ENCODE results near the gene STKLD1.

STKLD1 gene

GRCh38 chr9:133361507-133362092, 14.6 kb upstream of the STKLD1 start:
- no peaks in the 10 kb centered on the region for H3F3A ChIP-seq (ENCODE audit: low read depth)
- no peaks in the 10 kb centered on the region for H3K27me3 ChIP-seq (ENCODE audit: insufficient read depth, low read length, poor library complexity, severe bottlenecking)
- TF ChIP-seq, protein P1, sequence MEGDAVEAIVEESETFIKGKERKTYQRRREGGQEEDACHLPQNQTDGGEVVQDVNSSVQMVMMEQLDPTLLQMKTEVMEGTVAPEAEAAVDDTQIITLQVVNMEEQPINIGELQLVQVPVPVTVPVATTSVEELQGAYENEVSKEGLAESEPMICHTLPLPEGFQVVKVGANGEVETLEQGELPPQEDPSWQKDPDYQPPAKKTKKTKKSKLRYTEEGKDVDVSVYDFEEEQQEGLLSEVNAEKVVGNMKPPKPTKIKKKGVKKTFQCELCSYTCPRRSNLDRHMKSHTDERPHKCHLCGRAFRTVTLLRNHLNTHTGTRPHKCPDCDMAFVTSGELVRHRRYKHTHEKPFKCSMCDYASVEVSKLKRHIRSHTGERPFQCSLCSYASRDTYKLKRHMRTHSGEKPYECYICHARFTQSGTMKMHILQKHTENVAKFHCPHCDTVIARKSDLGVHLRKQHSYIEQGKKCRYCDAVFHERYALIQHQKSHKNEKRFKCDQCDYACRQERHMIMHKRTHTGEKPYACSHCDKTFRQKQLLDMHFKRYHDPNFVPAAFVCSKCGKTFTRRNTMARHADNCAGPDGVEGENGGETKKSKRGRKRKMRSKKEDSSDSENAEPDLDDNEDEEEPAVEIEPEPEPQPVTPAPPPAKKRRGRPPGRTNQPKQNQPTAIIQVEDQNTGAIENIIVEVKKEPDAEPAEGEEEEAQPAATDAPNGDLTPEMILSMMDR (conservative IDR thresholded peaks at IDR 0.05; ENCODE audit: low read length), result no peak
- TF ChIP-seq EZH2phosphoT487 (IDR thresholded peaks at IDR 0.05; ENCODE audit: borderline replicate concordance), result no peak
- no peak overlapping the region for H3K4me2 ChIP-seq (ENCODE audit: low read depth, low read length, poor library complexity, severe bottlenecking)
- H4K20me1 ChIP-seq (ENCODE audit: insufficient read depth, low read length, poor library complexity, severe bottlenecking), result peaks cover 40% of the 10 kb centered on the region
- H2AFZ ChIP-seq (ENCODE audit: low read length), result no peak overlapping the region
- H3K9ac ChIP-seq (ENCODE audit: low read depth, low read length, poor library complexity, severe bottlenecking), result no peak overlapping the region
- no peaks in the 10 kb centered on the region for H3K9me2 ChIP-seq (replicated peaks; ENCODE audit: low read depth, low read length)
- H3K4me1 ChIP-seq (ENCODE audit: insufficient read depth, low read length, poor library complexity, severe bottlenecking), result peaks cover 6% of the 10 kb centered on the region
- no peak overlapping the region for H3K4me3 ChIP-seq (ENCODE audit: low read length, poor library complexity, severe bottlenecking)
- no peaks in the 10 kb centered on the region for H3K9me3 ChIP-seq (ENCODE audit: insufficient read depth, low read depth, low read length)
- peaks cover 70% of the 10 kb centered on the region; the same call in 1 of the 2 replicates for H3K36me3 ChIP-seq (ENCODE audit: insufficient read depth, low read length)
- H3K79me2 ChIP-seq (ENCODE audit: insufficient read depth, low read length), result peaks cover 58% of the 10 kb centered on the region

GRCh38 chr9:133362359-133363044, 13.7 kb upstream of the STKLD1 start:
- H3K9ac ChIP-seq (ENCODE audit: low read depth, low read length, poor library complexity, severe bottlenecking), result no peak overlapping the region
- peaks cover 58% of the 10 kb centered on the region for H3K79me2 ChIP-seq (ENCODE audit: insufficient read depth, low read length)
- TF ChIP-seq, protein P1 (conservative IDR thresholded peaks at IDR 0.05; ENCODE audit: low read length), result no peak
- no peak for TF ChIP-seq EZH2phosphoT487 (IDR thresholded peaks at IDR 0.05; ENCODE audit: borderline replicate concordance)
- no peak overlapping the region for H2AFZ ChIP-seq (ENCODE audit: low read length)
- H3K4me3 ChIP-seq (ENCODE audit: low read length, poor library complexity, severe bottlenecking), result no peak overlapping the region
- peaks cover 49% of the 10 kb centered on the region for H4K20me1 ChIP-seq (ENCODE audit: insufficient read depth, low read length, poor library complexity, severe bottlenecking)
- no peaks in the 10 kb centered on the region for H3K4me1 ChIP-seq (ENCODE audit: insufficient read depth, low read length, poor library complexity, severe bottlenecking)
- no peaks in the 10 kb centered on the region for H3F3A ChIP-seq (ENCODE audit: low read depth)
- no peaks in the 10 kb centered on the region for H3K27me3 ChIP-seq (ENCODE audit: insufficient read depth, low read length, poor library complexity, severe bottlenecking)
- no peak overlapping the region for H3K4me2 ChIP-seq (ENCODE audit: low read depth, low read length, poor library complexity, severe bottlenecking)
- H3K36me3 ChIP-seq (ENCODE audit: insufficient read depth, low read length), result peaks cover 78% of the 10 kb centered on the region; the same call in 1 of the 2 replicates
- no peaks in the 10 kb centered on the region for H3K9me2 ChIP-seq (replicated peaks; ENCODE audit: low read depth, low read length)
- H3K9me3 ChIP-seq (ENCODE audit: insufficient read depth, low read depth, low read length), result no peaks in the 10 kb centered on the region

- Histone ChIP-seq H3K36me3 (ENCODE audit: insufficient read depth, low read length) (peaks cover 74% of the 10 kb centered on the region; the same call in 1 of the 2 replicates), H3K27me3 (ENCODE audit: insufficient read depth, low read length, poor library complexity, severe bottlenecking) (no peaks in the 10 kb centered on the region)
Measured at GRCh38 chr9:133366435-133366834, 9.7 kb upstream of the STKLD1 start.

More at GRCh38 chr9:133366435-133366834, 9.7 kb upstream of the STKLD1 start:
- H3F3A ChIP-seq (ENCODE audit: low read depth), result peaks cover 7% of the 10 kb centered on the region
- peaks cover 74% of the 10 kb centered on the region for H4K20me1 ChIP-seq (ENCODE audit: insufficient read depth, low read length, poor library complexity, severe bottlenecking)
- no peaks in the 10 kb centered on the region for H3K9me3 ChIP-seq (ENCODE audit: insufficient read depth, low read depth, low read length)
- no peak overlapping the region for H3K4me2 ChIP-seq (ENCODE audit: low read depth, low read length, poor library complexity, severe bottlenecking)
- no peaks in the 10 kb centered on the region for H3K9me2 ChIP-seq (replicated peaks; ENCODE audit: low read depth, low read length)
- no peak overlapping the region for H3K9ac ChIP-seq (ENCODE audit: low read depth, low read length, poor library complexity, severe bottlenecking)
- H3K4me1 ChIP-seq (ENCODE audit: insufficient read depth, low read length, poor library complexity, severe bottlenecking), result peaks cover 36% of the 10 kb centered on the region
- TF ChIP-seq, protein P1 (conservative IDR thresholded peaks at IDR 0.05; ENCODE audit: low read length), result no peak
- TF ChIP-seq EZH2phosphoT487 (IDR thresholded peaks at IDR 0.05; ENCODE audit: borderline replicate concordance), result no peak
- H3K4me3 ChIP-seq (ENCODE audit: low read length, poor library complexity, severe bottlenecking), result no peak overlapping the region
- peaks cover 74% of the 10 kb centered on the region for H3K79me2 ChIP-seq (ENCODE audit: insufficient read depth, low read length)
- no peak overlapping the region for H2AFZ ChIP-seq (ENCODE audit: low read length)

Measured in Loucy (cell line).